Esophagus squamous epithelium (tissue), 4 donors: ENCODE measurements around the gene PCSK6.

Source experiments
- CTCF ChIP-seq, 6 experiments: fragments of 450-650 bp in 4 of 6; fragments of 200-600 bp in 2 of 6; sonication (generic) in 2 of 6; IDR thresholded peaks; one replicate each; pipeline ENCODE4 v1.5.1; 2016 to 2019; ENCODE audit warnings: antibody characterized with exemption in 6 of 6, mild to moderate bottlenecking in 4 of 6, moderate library complexity in 4 of 6
- POLR2A ChIP-seq, 4 donors: fragments of 450-650 bp; IDR thresholded peaks; one replicate each; pipeline ENCODE4 v1.6.1; 2017; ENCODE audit warnings: antibody characterized with exemption in 4 of 4, mild to moderate bottlenecking in 4 of 4, moderate library complexity in 3 of 4

GRCh38 chr15:101354891-101355623, 134.4 kb downstream of the PCSK6 start:
- TF ChIP-seq POLR2A (IDR thresholded peaks at IDR 0.05) (no peak), CTCF (IDR thresholded peaks at IDR 0.05) (no peak)
